Heart left ventricle (tissue), 16 donors: Measurements from ENCODE around the gene PCSK4. TPM values are rescaled to one million over a fixed set of nuclear protein-coding genes. Genes with fewer than 3 reads are reported as not detected.

Experiments
- ATAC-seq, 4 donors: fragments of 200-7000 bp; cut with Tn5 transposase; one replicate each; pipeline ENCODE4 v1.9.1; 2020 to 2022; ENCODE audit warnings: moderate library complexity in 4 of 4, mild to moderate bottlenecking in 3 of 4, moderate number of reproducible peaks in 1 of 4
- DNase-seq, 5 donors: peaks; one replicate each; pipeline ENCODE4 v3.0.0-alpha.2; 2020
- H3K27ac ChIP-seq, 12 donors: fragments of 200-600 bp; sonication (generic) in 4 of 12; one replicate each; pipeline versions ENCODE4 v1.5.0 to v1.8.0; 2016 to 2022; ENCODE audit warnings: mild to moderate bottlenecking in 2 of 12
- H3K27me3 ChIP-seq, 9 donors: fragments of 200-600 bp; sonication (generic) in 2 of 9; one replicate each; pipeline versions ENCODE4 v1.5.1 to v1.8.0; 2016 to 2022; ENCODE audit warnings: mild to moderate bottlenecking in 3 of 9
- H3K36me3 ChIP-seq, 9 donors: fragments of 200-600 bp; sonication (generic) in 2 of 9; one replicate each; pipeline versions ENCODE4 v1.5.0 to v1.8.0; 2018 to 2022; ENCODE audit warnings: mild to moderate bottlenecking in 2 of 9
- H3K4me1 ChIP-seq, 12 donors: fragments of 200-600 bp; sonication (generic) in 4 of 12; one replicate each; pipeline versions ENCODE4 v1.5.0 to v1.8.0; 2016 to 2022; ENCODE audit warnings: mild to moderate bottlenecking in 3 of 12
- H3K4me3 ChIP-seq, 12 donors: fragments of 200-600 bp; sonication (generic) in 4 of 12; one replicate each; pipeline versions ENCODE4 v1.5.0 to v1.8.0; 2017 to 2022; ENCODE audit warnings: mild to moderate bottlenecking in 9 of 12, moderate library complexity in 4 of 12
- H3K9me3 ChIP-seq, 12 donors: fragments of 200-600 bp; sonication (generic) in 4 of 12; one replicate each; pipeline versions ENCODE4 v1.5.0 to v1.8.0; 2016 to 2022; ENCODE audit warnings: mild to moderate bottlenecking in 1 of 12
- POLR2A ChIP-seq, 2 donors: fragments of 450-650 bp; IDR thresholded peaks; one replicate each; pipeline ENCODE4 v1.6.1; 2017; ENCODE audit warnings: antibody characterized with exemption in 2 of 2, mild to moderate bottlenecking in 2 of 2, moderate library complexity in 2 of 2
- WGBS, 4 donors: extraction: QIAGEN DNeasy Blood & Tissue Kit in 2 of 4; methylation state at CpG; one replicate each; pipeline versions ENCODE4 v1.1.5 to v1.1.7; 2013 to 2018; 5-methylcytosine and 5-hydroxymethylcytosine counted together
- intact Hi-C, 10 donors: fragments of 100-400 bp; cut with DNase I; formaldehyde crosslinking; loops; one replicate each; pipeline versions ENCODE4 v1.11.1 to v1.14.2; 2022
- polyA plus RNA-seq, 2 donors: library from polyadenylated mRNA; stranded (reverse); fragments of 200-250 nt; gene quantifications; one replicate each; pipeline ENCODE4 v1.2.3, GENCODE V29; 2013
- total RNA-seq, 9 donors: library from RNA; depleted of rRNA in 2 of 9; stranded (reverse); fragments of >200 nt in 2 of 9; fragmentation: NEBNext Ultra II Directional in 3 of 9; extraction: Animal tissue kit (Norgen Biotek cat#: 25700) in 3 of 9; gene quantifications; one replicate each; pipeline versions ENCODE4 v1.1.0 to v1.2.4, GENCODE V29; 2016 to 2023
- TF ChIP-seq, protein P1 (sequence below), 12 donors: fragments of 200-600 bp; sonication (generic) in 4 of 12; IDR thresholded peaks; one replicate each; pipeline versions ENCODE4 v1.5.0 to v1.8.0; 2018 to 2022; ENCODE audit warnings: antibody characterized with exemption in 12 of 12, mild to moderate bottlenecking in 5 of 12
- donor health status: ischemic (EF 13 %, LVEDD 7.1; RV severe dilation, severe dysfunction).
- donor health status: healthy with polysubstance abuse.
- donor health status: DM: no; HTN: yes; CAD: no.
- donor health status: DM: no; HTN: no; CAD: no.
- donor health status: ischemic (EF 25% LVEDD 6.9; RV normal size, moderate dysfunction).
- donor health status: ischemic (EF 25% LVEDD 5.7; RV mildly dilated, moderate dysfunction).
- donor health status: healthy.
- donor health status: DM: yes; HTN: yes; CAD: no.
- donor health status: ischemic (EF 35%, LVEDD 5.7; RV mildly dilated, moderate dysfunction).
- donor health status: nonischemic (EF 11% LVEDD 7.7; RV severe dilation, severe dysfunction).
- donor health status: DM: yes; HTN: yes; CAD: no.
- donor health status: PGD.
- donor health status: ischemic (EF 29% LVEDD 5.4; RV normal size, mild dysfunction).
- donor health status: nonischemic (EF 23%, LVEDD 6.1; RV moderate dilation, normal function).

The PCSK4 gene
- total and polyA plus RNA-seq, 11 donors: 0.31 to 1.9 (median 1.2) TPM

DNA sequence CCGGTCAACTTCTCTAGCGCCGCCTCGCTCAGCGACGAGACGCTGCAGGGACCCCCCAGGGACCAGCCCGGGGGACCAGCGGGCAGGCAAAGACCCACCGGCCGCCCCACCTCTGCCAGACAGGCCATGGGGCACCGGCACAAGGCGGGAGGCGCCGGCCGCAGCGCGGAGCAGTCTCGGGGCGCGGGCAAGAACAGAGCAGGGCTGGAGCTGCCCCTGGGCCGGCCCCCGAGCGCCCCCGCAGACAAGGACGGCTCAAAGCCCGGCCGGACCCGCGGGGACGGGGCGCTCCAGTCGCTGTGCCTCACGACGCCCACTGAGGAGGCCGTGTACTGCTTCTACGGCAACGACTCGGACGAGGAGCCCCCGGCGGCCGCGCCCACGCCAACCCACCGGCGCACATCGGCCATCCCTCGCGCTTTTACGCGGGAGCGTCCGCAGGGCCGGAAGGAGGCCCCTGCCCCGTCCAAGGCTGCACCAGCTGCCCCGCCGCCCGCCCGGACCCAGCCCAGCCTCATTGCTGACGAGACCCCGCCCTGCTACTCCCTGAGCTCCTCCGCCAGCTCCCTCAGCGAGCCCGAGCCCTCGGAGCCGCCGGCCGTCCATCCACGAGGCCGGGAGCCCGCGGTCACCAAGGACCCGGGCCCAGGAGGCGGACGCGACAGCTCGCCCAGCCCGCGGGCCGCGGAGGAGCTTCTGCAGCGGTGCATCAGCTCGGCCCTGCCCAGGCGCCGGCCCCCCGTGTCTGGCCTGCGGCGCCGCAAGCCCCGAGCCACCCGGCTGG, 22.5 kb downstream of the PCSK4 start:
- Histone ChIP-seq H3K4me1 (peaks cover 20 to 77% (median 54%) of the 10 kb centered on the region in 12 donors), H3K9me3 (no peaks in the 10 kb centered on the region), H3K27ac (no peak overlapping the region), H3K27me3 (peaks cover 31 to 83% (median 59%) of the 10 kb centered on the region in 9 donors), H3K4me3 (peak overlapping the region in 9 of 12 donors; percentile 10 to 66 (median 31)), H3K36me3 (no peaks in the 10 kb centered on the region)
- ATAC-seq (no peak), DNase-seq (peak in 3 of 5 donors; percentile 8 to 66 (median 19))
- 2 to 13% (median 3%) methylated on average over 35 to 92 of the region's 92 CpGs for WGBS, 4 donors
- TF ChIP-seq, protein P1, sequence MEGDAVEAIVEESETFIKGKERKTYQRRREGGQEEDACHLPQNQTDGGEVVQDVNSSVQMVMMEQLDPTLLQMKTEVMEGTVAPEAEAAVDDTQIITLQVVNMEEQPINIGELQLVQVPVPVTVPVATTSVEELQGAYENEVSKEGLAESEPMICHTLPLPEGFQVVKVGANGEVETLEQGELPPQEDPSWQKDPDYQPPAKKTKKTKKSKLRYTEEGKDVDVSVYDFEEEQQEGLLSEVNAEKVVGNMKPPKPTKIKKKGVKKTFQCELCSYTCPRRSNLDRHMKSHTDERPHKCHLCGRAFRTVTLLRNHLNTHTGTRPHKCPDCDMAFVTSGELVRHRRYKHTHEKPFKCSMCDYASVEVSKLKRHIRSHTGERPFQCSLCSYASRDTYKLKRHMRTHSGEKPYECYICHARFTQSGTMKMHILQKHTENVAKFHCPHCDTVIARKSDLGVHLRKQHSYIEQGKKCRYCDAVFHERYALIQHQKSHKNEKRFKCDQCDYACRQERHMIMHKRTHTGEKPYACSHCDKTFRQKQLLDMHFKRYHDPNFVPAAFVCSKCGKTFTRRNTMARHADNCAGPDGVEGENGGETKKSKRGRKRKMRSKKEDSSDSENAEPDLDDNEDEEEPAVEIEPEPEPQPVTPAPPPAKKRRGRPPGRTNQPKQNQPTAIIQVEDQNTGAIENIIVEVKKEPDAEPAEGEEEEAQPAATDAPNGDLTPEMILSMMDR (IDR thresholded peaks at IDR 0.05): no peak
- no peak for TF ChIP-seq POLR2A (IDR thresholded peaks at IDR 0.05)
- intact Hi-C loops: no loop called here

DNA sequence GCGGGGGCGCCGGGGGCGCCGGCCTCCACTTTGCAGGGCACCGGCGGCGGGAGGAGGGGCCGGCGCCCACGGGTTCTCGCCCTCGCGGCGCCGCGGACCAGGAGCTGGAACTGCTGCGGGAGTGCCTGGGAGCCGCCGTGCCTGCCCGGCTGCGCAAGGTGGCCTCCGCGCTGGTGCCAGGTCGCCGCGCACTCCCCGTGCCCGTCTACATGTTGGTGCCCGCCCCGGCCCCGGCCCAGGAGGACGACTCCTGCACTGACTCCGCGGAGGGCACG, 23.0 kb downstream of the PCSK4 start:
- intact Hi-C loops: no loop called here
- Histone ChIP-seq H3K27ac (no peak overlapping the region), H3K4me3 (peak overlapping the region in 9 of 12 donors; percentile 10 to 66 (median 31)), H3K27me3 (peaks cover 31 to 78% (median 54%) of the 10 kb centered on the region in 9 donors), H3K4me1 (peaks cover 20 to 71% (median 54%) of the 10 kb centered on the region in 12 donors), H3K36me3 (no peaks in the 10 kb centered on the region), H3K9me3 (no peaks in the 10 kb centered on the region)
- ATAC-seq (no peak), DNase-seq (no peak)
- 3 to 7% (median 4%) methylated on average over 16 to 36 of the region's 36 CpGs; no CpG with 5 or more reads in 1 of the 4 donors for WGBS, 4 donors
- TF ChIP-seq POLR2A (IDR thresholded peaks at IDR 0.05): no peak
- TF ChIP-seq, protein P1 (IDR thresholded peaks at IDR 0.05): no peak

DNA sequence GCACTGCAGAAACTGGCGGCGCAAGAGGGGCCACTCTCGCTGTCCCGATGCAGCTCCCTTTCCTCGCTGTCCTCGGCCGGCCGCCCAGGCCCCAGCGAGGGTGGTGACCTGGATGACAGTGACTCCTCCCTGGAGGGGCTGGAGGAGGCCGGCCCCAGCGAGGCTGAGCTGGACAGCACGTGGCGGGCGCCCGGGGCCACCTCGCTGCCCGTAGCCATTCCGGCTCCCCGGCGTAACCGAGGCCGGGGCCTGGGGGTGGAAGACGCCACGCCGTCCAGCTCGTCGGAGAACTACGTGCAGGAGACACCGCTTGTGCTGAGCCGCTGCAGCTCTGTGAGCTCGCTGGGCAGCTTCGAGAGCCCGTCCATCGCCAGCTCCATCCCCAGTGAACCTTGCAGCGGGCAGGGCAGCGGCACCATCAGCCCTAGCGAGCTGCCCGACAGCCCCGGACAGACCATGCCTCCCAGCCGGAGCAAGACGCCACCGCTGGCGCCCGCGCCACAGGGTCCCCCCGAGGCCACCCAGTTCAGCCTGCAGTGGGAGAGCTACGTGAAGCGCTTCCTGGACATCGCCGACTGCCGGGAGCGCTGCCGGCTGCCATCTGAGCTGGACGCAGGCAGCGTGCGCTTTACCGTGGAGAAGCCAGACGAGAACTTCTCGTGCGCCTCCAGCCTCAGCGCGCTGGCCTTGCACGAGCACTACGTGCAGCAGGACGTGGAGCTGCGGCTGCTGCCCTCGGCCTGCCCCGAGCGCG, 23.5 kb downstream of the PCSK4 start:
- H3K4me3 ChIP-seq: peak overlapping the region in 2 of 12 donors; percentile 63 to 64
- H3K4me1 ChIP-seq: peaks cover 20 to 67% (median 54%) of the 10 kb centered on the region in 12 donors
- intact Hi-C loops: no loop called here
- ATAC-seq: no peak
- peaks cover 31 to 72% (median 49%) of the 10 kb centered on the region in 9 donors for H3K27me3 ChIP-seq
- TF ChIP-seq, protein P1 (IDR thresholded peaks at IDR 0.05): no peak
- 26 to 48% (median 40%) methylated on average over 13 to 70 of the region's 70 CpGs for WGBS, 4 donors
- no peaks in the 10 kb centered on the region for H3K9me3 ChIP-seq
- DNase-seq: peak in 2 of 5 donors; percentile 7 to 19
- H3K27ac ChIP-seq: no peak overlapping the region
- H3K36me3 ChIP-seq: no peaks in the 10 kb centered on the region

DNA sequence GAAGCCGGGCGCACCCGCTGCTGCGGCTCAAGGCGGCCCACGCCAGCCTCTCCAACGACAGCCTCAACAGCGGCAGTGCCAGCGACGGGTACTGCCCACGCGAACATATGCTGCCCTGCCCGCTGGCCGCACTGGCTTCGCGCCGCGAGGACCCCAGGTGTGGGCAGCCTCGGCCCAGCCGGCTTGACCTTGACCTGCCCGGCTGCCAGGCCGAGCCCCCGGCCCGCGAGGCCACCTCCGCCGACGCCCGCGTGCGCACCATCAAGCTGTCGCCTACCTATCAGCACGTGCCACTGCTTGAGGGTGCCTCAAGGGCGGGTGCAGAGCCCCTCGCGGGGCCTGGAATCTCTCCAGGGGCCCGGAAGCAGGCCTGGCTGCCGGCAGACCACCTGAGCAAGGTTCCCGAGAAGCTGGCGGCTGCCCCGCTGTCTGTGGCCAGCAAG, 24.1 kb downstream of the PCSK4 start:
- peaks cover 18 to 61% (median 49%) of the 10 kb centered on the region in 12 donors for H3K4me1 ChIP-seq
- no peak for ATAC-seq
- peak in 2 of 5 donors; percentile 6 to 61 for DNase-seq
- H3K27me3 ChIP-seq: peaks cover 31 to 66% (median 48%) of the 10 kb centered on the region in 9 donors
- TF ChIP-seq, protein P1 (IDR thresholded peaks at IDR 0.05): no peak
- TF ChIP-seq POLR2A (IDR thresholded peaks at IDR 0.05): no peak
- H3K36me3 ChIP-seq: peaks cover 0 to 2% (median 0%) of the 10 kb centered on the region in 9 donors
- intact Hi-C loops: no loop called here
- peak overlapping the region in 6 of 12 donors; percentile 5 to 29 (median 13) for H3K4me3 ChIP-seq
- H3K27ac ChIP-seq: no peak overlapping the region
- H3K9me3 ChIP-seq: no peaks in the 10 kb centered on the region
- 38 to 63% (median 47%) methylated on average over 15 to 41 of the region's 41 CpGs for WGBS, 4 donors
